ENCODE results near the gene RSPO3. TPM values are rescaled to one million over a fixed set of nuclear protein-coding genes. Genes with fewer than 3 reads are reported as not detected.

Gene RSPO3, protein sequence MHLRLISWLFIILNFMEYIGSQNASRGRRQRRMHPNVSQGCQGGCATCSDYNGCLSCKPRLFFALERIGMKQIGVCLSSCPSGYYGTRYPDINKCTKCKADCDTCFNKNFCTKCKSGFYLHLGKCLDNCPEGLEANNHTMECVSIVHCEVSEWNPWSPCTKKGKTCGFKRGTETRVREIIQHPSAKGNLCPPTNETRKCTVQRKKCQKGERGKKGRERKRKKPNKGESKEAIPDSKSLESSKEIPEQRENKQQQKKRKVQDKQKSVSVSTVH
- total RNA-seq, result 1 to 10 TPM; 1.6 to 7.3 TPM

DNA sequence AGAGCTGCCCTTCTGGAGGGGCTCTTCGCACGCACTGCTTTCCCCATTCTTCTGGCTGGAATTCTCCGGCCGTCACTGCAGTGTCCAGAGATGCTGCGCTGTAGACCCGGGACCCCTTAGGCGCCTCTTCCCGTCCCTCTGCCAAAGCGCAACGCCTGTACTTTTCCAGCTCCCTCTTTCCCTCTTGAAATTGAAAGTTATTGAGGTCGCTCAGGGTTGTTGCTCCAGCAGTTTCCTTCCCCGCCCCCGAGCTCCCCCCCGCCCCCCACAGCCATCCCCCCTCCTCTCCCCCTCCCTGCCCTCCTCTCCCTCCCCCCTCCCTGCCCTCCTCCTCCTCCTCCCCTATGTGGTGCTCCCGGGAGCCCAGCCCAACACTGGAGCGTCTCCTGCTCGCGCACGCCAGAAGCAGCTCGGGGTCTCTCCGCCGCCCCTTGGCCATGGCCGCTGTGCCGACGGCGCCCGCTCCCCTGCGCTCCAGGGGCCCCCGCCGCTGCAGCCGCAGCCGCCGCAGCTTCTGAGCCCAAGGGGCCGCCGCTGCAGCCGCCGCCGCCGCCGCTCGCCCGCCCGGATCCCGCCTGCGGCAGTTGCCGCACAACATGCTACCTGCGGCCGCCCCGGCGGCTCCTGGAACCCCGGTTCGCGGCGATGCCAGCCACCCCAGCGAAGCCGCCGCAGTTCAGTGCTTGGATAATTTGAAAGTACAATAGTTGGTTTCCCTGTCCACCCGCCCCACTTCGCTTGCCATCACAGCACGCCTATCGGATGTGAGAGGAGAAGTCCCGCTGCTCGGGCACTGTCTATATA lies at the start of gene RSPO3:
Gene RSPO3 (plus strand): TSS at position 374 of the 804 bp plus-strand sequence. CDS start 522 bp downstream, outside the sequence.
- Histone ChIP-seq H3K27ac (no peak within 1 kb of the TSS), H3K36me3 (replicated peaks in 1 of 2; ENCODE audit: insufficient read depth in 1 of 2, low read depth in 2 of 2) (no peaks in the 10 kb centered on the region), H3K4me3 (no peak within 1 kb of the TSS), H3K9me3 (no peaks in the 10 kb centered on the region), H3K4me1 (peaks cover 24% of the 10 kb centered on the region), H3K27me3 (peaks cover 0 to 9% of the 10 kb centered on the region in 2 donors)
- WGBS, 2 donors, result 1 to 2% methylated on average over 21 to 59 of the region's 63 CpGs
- DNase-seq (peak in 2 of 4 donors; percentile 10 to 16), ATAC-seq (no peak)
- intact Hi-C loops (cut with DNase I), result no loop called here
- no peak for TF ChIP-seq POLR2A (IDR thresholded peaks at IDR 0.05)
- TF ChIP-seq, protein P1, sequence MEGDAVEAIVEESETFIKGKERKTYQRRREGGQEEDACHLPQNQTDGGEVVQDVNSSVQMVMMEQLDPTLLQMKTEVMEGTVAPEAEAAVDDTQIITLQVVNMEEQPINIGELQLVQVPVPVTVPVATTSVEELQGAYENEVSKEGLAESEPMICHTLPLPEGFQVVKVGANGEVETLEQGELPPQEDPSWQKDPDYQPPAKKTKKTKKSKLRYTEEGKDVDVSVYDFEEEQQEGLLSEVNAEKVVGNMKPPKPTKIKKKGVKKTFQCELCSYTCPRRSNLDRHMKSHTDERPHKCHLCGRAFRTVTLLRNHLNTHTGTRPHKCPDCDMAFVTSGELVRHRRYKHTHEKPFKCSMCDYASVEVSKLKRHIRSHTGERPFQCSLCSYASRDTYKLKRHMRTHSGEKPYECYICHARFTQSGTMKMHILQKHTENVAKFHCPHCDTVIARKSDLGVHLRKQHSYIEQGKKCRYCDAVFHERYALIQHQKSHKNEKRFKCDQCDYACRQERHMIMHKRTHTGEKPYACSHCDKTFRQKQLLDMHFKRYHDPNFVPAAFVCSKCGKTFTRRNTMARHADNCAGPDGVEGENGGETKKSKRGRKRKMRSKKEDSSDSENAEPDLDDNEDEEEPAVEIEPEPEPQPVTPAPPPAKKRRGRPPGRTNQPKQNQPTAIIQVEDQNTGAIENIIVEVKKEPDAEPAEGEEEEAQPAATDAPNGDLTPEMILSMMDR (IDR thresholded peaks at IDR 0.05), result no peak

DNA sequence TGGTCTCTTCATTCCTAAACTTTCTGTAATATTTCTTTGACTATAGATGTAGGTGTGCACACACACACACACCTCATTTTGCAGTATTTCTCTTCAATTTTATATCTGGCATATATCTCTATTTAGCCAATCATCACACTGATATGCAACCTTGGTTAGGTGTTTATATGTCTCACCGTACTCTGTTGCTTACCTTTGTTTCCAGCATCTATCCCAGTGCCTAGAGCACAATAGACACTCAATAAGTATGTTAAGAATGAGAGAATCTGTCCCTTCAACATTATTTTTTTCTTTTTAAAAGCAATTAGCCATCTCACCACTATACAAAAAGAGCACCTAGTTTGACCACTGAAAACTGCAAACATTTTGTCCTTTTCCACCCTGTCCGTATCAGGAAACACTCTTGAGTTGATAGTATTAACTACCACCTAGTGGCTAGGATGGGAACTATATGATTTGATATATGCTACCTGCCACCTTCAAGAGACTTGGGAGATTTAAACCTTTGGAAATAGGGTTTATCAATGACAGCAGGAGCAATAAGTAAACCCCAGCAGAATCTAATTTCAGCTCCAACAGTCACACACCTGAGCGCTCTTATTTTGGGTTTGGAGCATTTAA lies 48.7 kb upstream of the RSPO3 start:
- no peak for TF ChIP-seq POLR2A (IDR thresholded peaks at IDR 0.05)
- TF ChIP-seq, protein P1 (IDR thresholded peaks at IDR 0.05), result peak in 6 of 7 experiments; percentile 15 to 40 (median 26)
- no peaks in the 10 kb centered on the region for H3K4me1 ChIP-seq
- intact Hi-C loops (cut with DNase I), result no loop called here
- ATAC-seq, result no peak
- no peaks in the 10 kb centered on the region for H3K9me3 ChIP-seq
- H3K27ac ChIP-seq, result no peak overlapping the region
- no peaks in the 10 kb centered on the region for H3K36me3 ChIP-seq (replicated peaks in 1 of 2; ENCODE audit: insufficient read depth in 1 of 2, low read depth in 2 of 2)
- H3K4me3 ChIP-seq, result no peak overlapping the region
- WGBS, 2 donors, result 42 to 45% methylated on average over 3 of the region's 3 CpGs
- no peak for DNase-seq
- H3K27me3 ChIP-seq, result no peaks in the 10 kb centered on the region

DNA sequence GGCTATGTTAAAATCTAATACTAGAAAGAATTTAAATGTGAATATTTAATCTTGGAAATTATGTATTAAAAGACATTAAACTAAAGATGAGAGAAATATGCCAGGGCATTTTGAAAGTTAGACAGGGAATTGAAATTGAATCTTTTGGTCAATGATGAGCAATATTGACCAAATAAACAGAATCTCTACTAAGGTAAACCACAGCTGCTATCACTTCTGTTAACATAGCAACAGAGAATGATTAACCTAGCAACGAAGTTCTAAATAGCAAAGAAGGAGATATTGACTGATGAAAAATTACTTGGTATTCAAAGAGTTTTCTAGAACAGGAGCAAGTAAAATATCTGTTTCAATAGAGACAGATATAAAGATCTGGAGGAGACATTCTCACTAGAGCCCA lies 45.2 kb upstream of the RSPO3 start:
- DNase-seq (no peak), ATAC-seq (no peak)
- no peaks in the 10 kb centered on the region for H3K4me1 ChIP-seq
- H3K9me3 ChIP-seq, result no peaks in the 10 kb centered on the region
- 9 to 14% methylated on average over 1 of the region's 1 CpG for WGBS, 2 donors
- no peak overlapping the region for H3K4me3 ChIP-seq
- no peak for TF ChIP-seq POLR2A (IDR thresholded peaks at IDR 0.05)
- TF ChIP-seq, protein P1 (IDR thresholded peaks at IDR 0.05), result no peak
- H3K27ac ChIP-seq, result no peak overlapping the region
- H3K36me3 ChIP-seq (replicated peaks in 1 of 2; ENCODE audit: insufficient read depth in 1 of 2, low read depth in 2 of 2), result no peaks in the 10 kb centered on the region
- intact Hi-C loops (cut with DNase I), result no loop called here
- no peaks in the 10 kb centered on the region for H3K27me3 ChIP-seq

DNA sequence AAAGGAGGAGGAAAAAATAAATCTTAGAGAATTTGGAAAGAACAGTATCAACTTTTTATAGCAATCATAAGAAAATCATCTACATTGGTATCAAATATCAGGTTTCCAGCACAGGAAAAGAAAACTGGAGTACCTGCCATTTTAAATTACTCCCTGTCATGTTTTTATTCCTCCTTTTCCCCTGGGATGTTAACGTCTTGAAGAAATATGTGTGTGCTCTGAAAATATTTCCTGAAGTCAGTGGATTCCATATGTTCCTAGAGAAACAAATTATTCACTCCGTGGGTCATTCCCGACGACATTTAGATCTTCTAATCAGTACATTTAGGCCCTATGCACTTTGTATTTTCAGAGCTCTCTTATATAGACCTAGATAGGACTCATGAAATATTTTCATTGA lies 42.0 kb upstream of the RSPO3 start:
- no peaks in the 10 kb centered on the region for H3K36me3 ChIP-seq (replicated peaks in 1 of 2; ENCODE audit: insufficient read depth in 1 of 2, low read depth in 2 of 2)
- ATAC-seq, result no peak
- DNase-seq, result no peak
- intact Hi-C loops (cut with DNase I), result no loop called here
- no peak overlapping the region for H3K4me3 ChIP-seq
- WGBS, 2 donors, result 51 to 57% methylated on average over 4 of the region's 4 CpGs
- no peak overlapping the region for H3K27ac ChIP-seq
- no peaks in the 10 kb centered on the region for H3K9me3 ChIP-seq
- no peaks in the 10 kb centered on the region for H3K27me3 ChIP-seq
- TF ChIP-seq, protein P1 (IDR thresholded peaks at IDR 0.05), result no peak
- TF ChIP-seq POLR2A (IDR thresholded peaks at IDR 0.05), result no peak
- H3K4me1 ChIP-seq, result no peaks in the 10 kb centered on the region
